Effector CD4-positive, alpha-beta T cell (primary cell): ENCODE measurements around the gene LDB3.

Experiments
- DNase-seq: peaks from one replicate; pipeline ENCODE4 v3.0.0-alpha.2; 2020

The LDB3 gene

DNA sequence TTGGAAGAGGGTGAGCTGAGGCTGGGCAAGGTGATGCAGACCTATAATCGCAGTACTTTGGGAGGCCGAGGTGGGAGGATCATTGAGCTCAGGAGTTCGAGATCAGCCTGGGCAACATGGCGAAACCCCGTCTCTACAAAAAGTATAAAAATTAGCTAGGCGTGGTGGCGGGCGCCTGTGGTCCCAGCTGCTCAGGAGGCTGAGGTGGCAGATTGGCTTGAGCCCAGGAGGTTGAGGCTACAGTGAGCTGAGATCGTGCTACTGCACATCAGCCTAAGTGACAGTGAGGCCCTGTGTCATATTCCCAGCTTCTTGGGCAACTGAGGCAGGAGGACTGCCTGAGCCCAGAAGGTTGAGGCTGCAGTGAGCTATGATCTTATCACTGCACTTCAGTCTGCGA lies 101.7 kb downstream of the LDB3 start:
- DNase-seq: no peak

DNA sequence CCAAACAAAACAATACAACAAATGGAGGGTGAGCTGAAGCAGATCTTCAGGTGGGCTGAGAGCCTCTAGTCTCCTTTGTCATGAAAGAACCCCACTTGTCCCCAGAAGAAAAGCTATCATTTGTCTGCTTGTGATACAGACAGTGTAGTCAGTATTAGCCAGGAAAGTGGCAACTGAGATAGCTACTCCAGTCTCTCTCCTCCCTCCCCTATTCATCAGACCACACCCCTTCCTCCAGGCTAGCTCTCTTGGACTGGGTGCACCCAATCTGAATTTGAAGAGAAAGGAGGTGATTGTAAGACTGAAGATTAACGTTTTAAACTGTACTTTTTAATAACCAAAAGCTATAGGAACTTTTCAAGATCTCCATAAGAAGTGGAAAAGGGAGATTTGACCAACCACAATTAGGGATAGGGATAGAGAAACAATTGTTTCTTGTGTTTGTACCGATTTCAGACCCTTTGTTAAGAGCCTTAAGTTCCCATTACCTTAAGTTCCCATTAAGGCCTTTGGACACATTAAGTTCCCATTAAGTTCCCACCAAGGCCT lies 102.2 kb downstream of the LDB3 start:
- no peak for DNase-seq

DNA sequence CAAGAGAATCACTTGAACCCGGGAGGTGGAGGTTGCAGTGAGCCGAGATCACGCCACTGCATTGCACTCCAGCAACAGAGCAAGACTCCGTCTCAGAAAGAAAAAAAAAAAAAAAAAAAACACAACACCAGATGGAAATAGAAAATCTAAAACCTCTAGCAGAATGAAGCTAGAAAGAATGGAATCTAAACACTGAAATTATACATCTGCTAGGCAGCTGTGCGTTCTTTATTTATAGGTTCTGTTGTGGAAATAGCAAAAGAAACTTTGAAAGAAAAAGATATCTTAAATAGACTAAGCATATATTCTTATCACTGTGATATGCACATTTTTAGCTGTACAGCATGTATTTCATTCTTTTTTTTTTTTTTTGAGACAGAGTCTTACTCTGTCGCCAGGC lies 105.2 kb downstream of the LDB3 start:
- DNase-seq: no peak

DNA sequence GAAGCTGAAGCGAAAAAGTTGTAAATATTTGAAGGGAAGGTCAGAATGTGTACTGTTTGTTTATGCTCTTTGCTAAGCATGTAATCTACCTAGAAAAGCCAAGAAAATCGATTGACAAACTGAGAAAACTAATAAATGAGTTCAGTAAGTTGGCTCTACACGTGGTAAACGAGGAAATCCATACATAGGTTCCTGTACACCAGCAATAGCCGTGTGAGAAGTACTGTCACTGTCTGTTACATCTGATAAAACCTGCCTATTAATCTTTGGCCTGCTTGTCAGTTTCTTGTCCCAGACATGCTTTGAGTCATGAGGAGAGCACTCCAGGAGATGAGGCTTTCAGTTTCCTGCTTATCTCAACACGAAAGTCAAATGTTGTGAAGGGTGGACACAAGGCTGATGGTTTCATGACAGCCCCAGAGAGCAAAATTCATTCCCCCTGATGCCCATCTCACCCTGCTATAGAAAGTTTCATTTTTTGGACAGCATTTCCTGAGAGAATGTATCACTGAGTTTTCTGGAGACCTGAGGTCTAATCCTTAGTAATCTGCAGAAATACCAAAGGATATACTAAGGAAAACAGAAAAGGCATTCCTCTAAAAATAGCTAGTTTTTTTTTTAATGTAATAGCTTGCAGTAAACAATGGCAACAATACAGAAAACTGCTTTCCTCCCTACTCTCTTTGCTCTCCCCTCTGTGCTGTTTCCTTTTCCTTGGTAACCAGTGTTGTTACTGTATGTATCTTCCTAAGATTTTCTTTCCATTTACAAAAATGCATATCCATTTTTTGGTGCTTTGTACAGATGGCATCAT lies 107.0 kb downstream of the LDB3 start:
- no peak for DNase-seq

DNA sequence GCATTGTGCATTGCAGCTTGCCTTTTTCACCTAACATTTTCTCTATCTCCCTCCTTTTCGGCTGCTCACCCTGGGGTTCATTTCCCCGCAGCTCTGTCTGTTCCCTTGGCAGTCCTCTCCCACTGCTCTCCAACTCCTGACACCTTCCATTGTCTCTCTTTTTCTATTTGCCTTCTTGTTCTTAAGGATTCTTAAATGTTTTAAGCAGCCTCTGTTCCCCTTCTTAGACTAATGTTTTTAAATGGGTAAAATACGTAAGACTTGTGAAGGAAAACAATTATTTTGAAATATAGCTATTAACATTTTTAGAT lies 107.5 kb downstream of the LDB3 start:
- DNase-seq: no peak

DNA sequence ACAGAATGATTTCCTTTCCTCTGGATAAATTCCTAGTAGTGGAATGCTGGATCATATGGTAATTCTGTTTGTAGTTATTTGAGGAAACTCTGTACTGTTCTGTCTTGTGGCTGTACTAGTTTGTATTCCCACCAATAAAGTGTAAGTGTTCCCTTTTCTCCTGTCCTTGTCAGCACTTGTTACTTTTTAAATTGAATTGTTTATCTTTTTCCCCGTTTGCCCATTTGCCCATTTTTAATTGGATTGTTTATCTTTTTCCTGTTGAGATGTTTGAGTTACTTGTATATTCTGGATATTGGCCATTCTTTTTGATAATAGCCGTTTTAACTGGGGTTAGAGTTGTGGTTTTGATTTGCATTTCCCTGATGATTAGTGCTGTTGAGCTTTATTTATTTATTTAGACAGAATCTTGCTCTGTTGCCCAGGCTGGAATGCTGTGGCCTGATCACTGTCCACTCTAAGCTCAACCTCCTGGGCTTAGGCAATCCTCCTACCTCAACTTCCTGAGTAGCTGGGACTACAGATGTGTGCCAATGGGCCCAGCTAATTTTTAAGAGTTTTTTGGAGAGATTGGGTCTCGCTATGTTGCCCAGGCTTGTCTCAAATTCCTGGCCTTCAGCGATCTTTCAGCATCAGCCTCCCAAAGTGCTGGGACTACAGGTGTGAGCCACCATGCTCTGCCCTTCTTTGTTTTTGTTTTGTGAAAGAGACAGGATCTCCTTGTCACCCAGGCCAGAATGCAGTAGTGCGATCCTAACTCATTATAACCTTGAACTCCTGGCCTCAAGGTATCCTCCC lies 111.1 kb downstream of the LDB3 start:
- no peak for DNase-seq

DNA sequence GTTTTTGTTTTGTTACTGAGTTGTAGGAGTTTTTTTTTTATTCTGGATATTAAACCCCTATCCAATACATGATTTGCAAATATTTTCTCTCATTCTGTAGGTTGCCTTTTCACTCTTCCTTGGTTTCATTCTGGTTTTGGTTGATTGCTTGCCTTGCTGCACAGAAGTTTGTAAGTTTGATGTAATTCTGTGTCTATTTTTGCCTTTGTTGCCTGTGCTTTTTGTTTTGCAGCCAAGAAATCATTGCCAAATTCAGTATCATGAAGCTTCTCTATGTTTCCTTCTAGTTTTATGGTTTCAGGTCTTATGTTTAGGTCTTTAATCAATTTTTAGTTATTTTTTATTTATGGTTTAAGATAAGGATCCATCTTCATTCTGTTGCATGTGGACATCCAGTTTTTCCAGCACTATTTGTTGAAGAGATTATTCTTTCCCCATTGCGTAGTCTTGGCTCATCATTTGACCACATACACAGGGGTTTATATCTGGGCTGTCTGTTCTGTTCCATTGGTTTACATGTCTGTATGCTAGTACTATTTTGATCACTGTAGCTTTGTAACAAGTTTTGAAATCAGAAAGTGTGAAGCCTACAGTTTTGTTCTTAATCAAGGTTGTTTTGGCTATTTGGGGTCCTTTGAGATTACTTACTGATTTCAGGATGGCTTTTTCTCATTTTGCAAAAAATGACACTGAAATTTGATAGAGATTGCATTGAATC lies 114.5 kb downstream of the LDB3 start:
- DNase-seq: no peak

DNA sequence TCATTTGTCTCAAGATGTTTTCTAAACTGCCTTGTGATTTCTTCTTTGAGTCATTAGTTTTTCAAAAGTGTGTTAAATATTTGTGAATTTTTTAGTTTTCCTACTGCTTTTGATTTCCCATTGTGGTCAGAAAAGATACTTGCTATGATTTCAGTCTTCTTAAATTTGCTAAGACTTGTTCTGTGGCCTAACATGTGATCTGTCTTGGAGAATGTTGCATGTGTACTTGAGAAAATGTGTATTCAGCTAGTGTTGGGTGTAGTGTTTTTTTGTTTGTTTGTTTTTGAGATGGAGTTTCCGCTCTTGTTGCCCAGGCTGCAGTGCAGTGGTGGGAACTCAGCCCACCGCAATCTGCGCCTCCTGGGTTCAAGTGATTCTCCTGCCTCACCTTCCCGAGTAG lies 116.7 kb downstream of the LDB3 start:
- no peak for DNase-seq
